ENCODE data around the gene FAM174C. TPM values are rescaled to one million over a fixed set of nuclear protein-coding genes. Genes with fewer than 3 reads are reported as not detected.
A peak's percentile ranks its signal among the peaks of the same experiment; 100 is the strongest.

FAM174C gene
- total and polyA plus RNA-seq, 2 of the 8 experiments (the other 6 are each of a cell fraction or from before 2014, with no cell fraction given): 44.5 to 125 TPM

GRCh38 chr19:1268226-1269064 is 6.9 kb upstream of the FAM174C start:
- H3K27ac ChIP-seq (ENCODE audit: low read depth, low read length): no peak overlapping the region
- peak overlapping the region; percentile 82 to 83 for H3K4me2 ChIP-seq (ENCODE audit: insufficient read depth in 1 of 2, low read depth in 2 of 2, low read length in 2 of 2)
- H3K23ac ChIP-seq (ENCODE audit: insufficient read length): no peak overlapping the region
- H4K5ac ChIP-seq (ENCODE audit: insufficient read length, low read depth, low read length): no peak overlapping the region
- peaks cover 27 to 30% (median 28%) of the 10 kb centered on the region in 4 experiments for H3K36me3 ChIP-seq (ENCODE audit: control insufficient read depth in 2 of 4, insufficient read depth in 4 of 4, low read length in 3 of 4)
- peaks cover 7 to 20% of the 10 kb centered on the region in 2 experiments for H4K20me1 ChIP-seq (replicated peaks in 1 of 2; ENCODE audit: control insufficient read depth in 1 of 2, insufficient read depth in 2 of 2, low read length in 2 of 2)
- H3K4me3 ChIP-seq (ENCODE audit: extremely low read depth in 1 of 4, insufficient read depth in 2 of 4, low read depth in 3 of 4, low read length in 4 of 4): peak overlapping the region in 3 of 4 experiments; percentile 9 to 95 (median 88); a peak in 4 of 8 replicates
- H4K8ac ChIP-seq (ENCODE audit: extremely low read depth, insufficient read depth, low read length): peak overlapping the region; percentile 7
- no peak overlapping the region for H2BK20ac ChIP-seq (ENCODE audit: low read length)
- H3K9ac ChIP-seq (replicated peaks in 1 of 4; ENCODE audit: extremely low read depth in 1 of 4, low read depth in 3 of 4, low read length in 3 of 4): no peak overlapping the region
- H2BK15ac ChIP-seq (ENCODE audit: low read length): peak overlapping the region; percentile 88; the same call in 1 of the 2 replicates
- peak overlapping the region; percentile 60 for H3K18ac ChIP-seq (ENCODE audit: extremely low read depth, low read length)
- H2AK5ac ChIP-seq (ENCODE audit: low read depth, low read length): peak overlapping the region; percentile 68; the same call in 1 of the 2 replicates
- peak overlapping the region; percentile 64 for H4K91ac ChIP-seq (replicated peaks; ENCODE audit: insufficient read length, low read length)
- H3K79me1 ChIP-seq (ENCODE audit: low read depth, low read length): peaks cover 16% of the 10 kb centered on the region
- no peaks in the 10 kb centered on the region for H3K9me3 ChIP-seq (ENCODE audit: insufficient read depth in 2 of 2, low read depth in 1 of 2, low read length in 1 of 2)
- no peak overlapping the region for H2AFZ ChIP-seq (ENCODE audit: low read length)
- DNase-seq (ENCODE audit: low read depth in 1 of 2, low spot score in 2 of 2) (no peak), FAIRE-seq (no peak)
- no peak overlapping the region for H3K14ac ChIP-seq (ENCODE audit: insufficient read length)
- H2BK12ac ChIP-seq (ENCODE audit: low read depth, low read length): peak overlapping the region; percentile 84; the same call in 1 of the 2 replicates
- no peak overlapping the region for H2BK120ac ChIP-seq (replicated peaks; ENCODE audit: low read depth, low read length)
- H3K4ac ChIP-seq (replicated peaks; ENCODE audit: insufficient read length, low read depth, low read length): peak overlapping the region; percentile 75
- POLR2A ChIA-PET (ENCODE audit: partially characterized antibody): interaction anchor here (0.6 to 19.4 kb wide), 100 partner anchors 8 to 696 kb away, joined by 3 to 456 read pairs (median 5); partner anchors contain the start of genes ABCA7, ARHGAP45, ATP5F1D and BSG
- no peak overlapping the region for H2BK5ac ChIP-seq (ENCODE audit: low read depth, low read length)
- H3K56ac ChIP-seq (replicated peaks; ENCODE audit: insufficient read length, low read depth, low read length): no peak overlapping the region
- peaks cover 4 to 50% (median 36%) of the 10 kb centered on the region in 4 experiments for H3K4me1 ChIP-seq (replicated peaks in 1 of 4; ENCODE audit: control insufficient read depth in 3 of 4, insufficient read depth in 4 of 4, low read length in 3 of 4)
- CTCF ChIA-PET (ENCODE audit: partially characterized antibody): interaction anchor here (0.6 to 15.9 kb wide), 7 partner anchors 9 to 341 kb away, joined by 3 to 212 read pairs (median 4); partner anchors contain the start of gene ATP5F1D
- H3K27me3 ChIP-seq (replicated peaks in 1 of 4; ENCODE audit: control insufficient read depth in 3 of 4, extremely low read depth in 1 of 4, insufficient read depth in 3 of 4, low read length in 3 of 4): peaks cover 0 to 10% (median 5%) of the 10 kb centered on the region in 4 experiments; a peak in 4 of 7 replicates
- peaks cover 5 to 31% of the 10 kb centered on the region in 2 experiments for H3K79me2 ChIP-seq (ENCODE audit: control insufficient read depth in 1 of 2, insufficient read depth in 2 of 2, low read length in 2 of 2)
- no peak for TF ChIP-seq NANOG (IDR thresholded peaks at IDR 0.05; ENCODE audit: insufficient read depth, low read depth, low read length, poor library complexity, severe bottlenecking)
- no peak for TF ChIP-seq GTF2F1 (IDR thresholded peaks at IDR 0.05; ENCODE audit: borderline replicate concordance, low read depth, low read length)
- no peak for TF ChIP-seq GABPA (IDR thresholded peaks at IDR 0.05; ENCODE audit: borderline replicate concordance, insufficient read depth, low read length)
- no peak for TF ChIP-seq ASH2L (IDR thresholded peaks at IDR 0.05; ENCODE audit: low read length)
- TF ChIP-seq SRF (IDR thresholded peaks at IDR 0.05; ENCODE audit: low read depth, low read length): no peak
- TF ChIP-seq EP300 (IDR thresholded peaks at IDR 0.05; ENCODE audit: borderline replicate concordance in 1 of 2, low read depth in 2 of 2, low read length in 2 of 2): no peak
- no peak for TF ChIP-seq HDAC6 (IDR thresholded peaks at IDR 0.05; ENCODE audit: low read depth, low read length)
- no peak for TF ChIP-seq POLR2AphosphoS5 (IDR thresholded peaks at IDR 0.05; ENCODE audit: low read depth, low read length)
- TF ChIP-seq SP2 (IDR thresholded peaks at IDR 0.05; ENCODE audit: low read length): no peak
- no peak for TF ChIP-seq BCL11A (IDR thresholded peaks at IDR 0.05; ENCODE audit: low read depth in 2 of 2, low read length in 2 of 2)
- TF ChIP-seq TAF1 (IDR thresholded peaks at IDR 0.05; ENCODE audit: low read depth, low read length): no peak
- peaks cover 22% of the 10 kb centered on the region; the same call in 1 of the 2 replicates for H3K23me2 ChIP-seq (ENCODE audit: low read depth, low read length)
- 65% methylated on average over 17 of the region's 40 CpGs; no CpG with 5 or more reads in 1 of the 2 experiments for WGBS, 2 experiments (ENCODE audit: extremely low coverage in 1 of 2, insufficient coverage in 1 of 2, insufficient read length in 1 of 2, insufficient replicate concordance in 2 of 2, low coverage in 1 of 2, low lambda C conversion rate in 2 of 2, missing lambda C conversion rate in 1 of 2)

Data from H1 (cell line).